Measurements from ENCODE around the gene PNPLA8. TPM values are rescaled to one million over a fixed set of nuclear protein-coding genes. Genes with fewer than 3 reads are reported as not detected.
A peak's percentile ranks its signal among the peaks of the same experiment; 100 is the strongest.

The PNPLA8 gene
- total RNA-seq, 2 donors from 2014 or later, result 15.0 to 16.8 TPM

DNA sequence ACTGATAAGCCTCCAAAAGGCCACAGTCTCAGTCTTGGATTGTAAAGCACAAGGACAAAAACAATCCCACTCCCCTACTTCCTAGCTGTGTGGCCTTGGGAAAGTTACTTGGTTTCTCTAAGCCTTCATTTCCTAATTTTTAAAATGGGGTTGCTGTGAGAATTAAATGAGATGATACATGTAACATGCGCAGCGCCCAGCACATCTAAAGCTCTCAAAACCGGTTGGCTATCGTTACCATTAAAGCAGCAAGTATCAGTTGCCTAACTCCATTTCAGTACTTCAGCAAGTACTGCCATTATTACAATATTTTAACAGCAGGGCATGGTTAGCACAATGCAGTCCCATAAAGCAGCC lies 71.6 kb downstream of the PNPLA8 start:
- 25 to 37% methylated on average over 4 of the region's 4 CpGs for WGBS, 2 donors
- Histone ChIP-seq H3K27me3 (no peaks in the 10 kb centered on the region), H3K36me3 (replicated peaks in 1 of 2; ENCODE audit: insufficient read depth in 1 of 2, low read depth in 2 of 2) (no peaks in the 10 kb centered on the region), H3K4me3 (peak overlapping the region in 1 of 2 donors; percentile 80), H3K4me1 (peaks cover 48% of the 10 kb centered on the region), H3K27ac (peak overlapping the region; percentile 29 to 89 (median 86)), H3K9me3 (no peaks in the 10 kb centered on the region)
- TF ChIP-seq POLR2A (IDR thresholded peaks at IDR 0.05), result no peak
- TF ChIP-seq, protein P1, sequence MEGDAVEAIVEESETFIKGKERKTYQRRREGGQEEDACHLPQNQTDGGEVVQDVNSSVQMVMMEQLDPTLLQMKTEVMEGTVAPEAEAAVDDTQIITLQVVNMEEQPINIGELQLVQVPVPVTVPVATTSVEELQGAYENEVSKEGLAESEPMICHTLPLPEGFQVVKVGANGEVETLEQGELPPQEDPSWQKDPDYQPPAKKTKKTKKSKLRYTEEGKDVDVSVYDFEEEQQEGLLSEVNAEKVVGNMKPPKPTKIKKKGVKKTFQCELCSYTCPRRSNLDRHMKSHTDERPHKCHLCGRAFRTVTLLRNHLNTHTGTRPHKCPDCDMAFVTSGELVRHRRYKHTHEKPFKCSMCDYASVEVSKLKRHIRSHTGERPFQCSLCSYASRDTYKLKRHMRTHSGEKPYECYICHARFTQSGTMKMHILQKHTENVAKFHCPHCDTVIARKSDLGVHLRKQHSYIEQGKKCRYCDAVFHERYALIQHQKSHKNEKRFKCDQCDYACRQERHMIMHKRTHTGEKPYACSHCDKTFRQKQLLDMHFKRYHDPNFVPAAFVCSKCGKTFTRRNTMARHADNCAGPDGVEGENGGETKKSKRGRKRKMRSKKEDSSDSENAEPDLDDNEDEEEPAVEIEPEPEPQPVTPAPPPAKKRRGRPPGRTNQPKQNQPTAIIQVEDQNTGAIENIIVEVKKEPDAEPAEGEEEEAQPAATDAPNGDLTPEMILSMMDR (IDR thresholded peaks at IDR 0.05), result no peak
- ATAC-seq (no peak), DNase-seq (no peak)
- intact Hi-C loops (cut with DNase I), result no loop called here

DNA sequence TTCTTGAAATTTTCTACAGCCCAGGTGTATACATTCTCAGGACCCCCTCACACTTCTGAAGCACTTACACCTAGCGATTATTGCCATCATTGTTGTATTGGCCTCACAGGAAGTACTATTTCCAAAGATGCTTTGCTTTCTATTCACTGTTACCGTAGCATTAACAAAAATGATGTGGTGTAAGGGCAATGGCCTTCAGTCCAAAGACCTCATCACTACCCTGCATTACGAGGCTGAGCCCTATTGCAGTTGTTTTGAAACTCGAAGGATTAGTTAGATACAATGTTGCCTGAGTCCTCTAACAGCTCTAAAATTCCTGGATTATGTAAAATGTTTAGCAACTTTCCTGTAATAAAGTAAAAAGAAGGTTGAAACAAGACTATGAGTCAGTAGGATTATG lies 72.6 kb downstream of the PNPLA8 start:
- intact Hi-C loops (cut with DNase I), result no loop called here
- no peaks in the 10 kb centered on the region for H3K27me3 ChIP-seq
- H3K27ac ChIP-seq, result no peak overlapping the region
- peaks cover 58% of the 10 kb centered on the region for H3K4me1 ChIP-seq
- H3K9me3 ChIP-seq, result no peaks in the 10 kb centered on the region
- 65 to 75% methylated on average over 4 of the region's 4 CpGs for WGBS, 2 donors
- H3K4me3 ChIP-seq, result no peak overlapping the region
- TF ChIP-seq POLR2A (IDR thresholded peaks at IDR 0.05), result no peak
- TF ChIP-seq, protein P1 (IDR thresholded peaks at IDR 0.05), result no peak
- DNase-seq, result no peak
- no peaks in the 10 kb centered on the region for H3K36me3 ChIP-seq (replicated peaks in 1 of 2; ENCODE audit: insufficient read depth in 1 of 2, low read depth in 2 of 2)
- no peak for ATAC-seq

DNA sequence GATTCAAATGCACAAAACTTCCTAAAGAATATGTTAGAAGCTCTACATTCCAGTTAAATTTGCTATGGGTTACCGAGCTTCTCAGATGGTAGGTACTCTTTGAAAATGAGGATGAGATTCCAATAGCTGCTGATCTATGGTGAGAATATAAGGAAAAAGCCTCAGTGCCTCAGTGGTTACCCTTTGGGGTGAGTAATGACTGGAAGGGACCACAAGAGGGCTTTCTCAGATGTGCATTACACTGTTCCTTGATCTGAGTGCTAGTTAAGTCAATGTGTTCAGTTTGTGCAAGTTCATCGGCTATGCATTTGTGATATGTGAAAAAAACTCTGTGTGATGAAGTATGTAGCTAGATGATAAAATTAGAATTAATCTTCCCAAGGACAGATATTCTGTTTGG lies 73.2 kb downstream of the PNPLA8 start:
- DNase-seq, result no peak
- no peak for ATAC-seq
- H3K36me3 ChIP-seq (replicated peaks in 1 of 2; ENCODE audit: insufficient read depth in 1 of 2, low read depth in 2 of 2), result no peaks in the 10 kb centered on the region
- TF ChIP-seq, protein P1 (IDR thresholded peaks at IDR 0.05), result peak; percentile 20 to 48 (median 43)
- no peak for TF ChIP-seq POLR2A (IDR thresholded peaks at IDR 0.05)
- no peak overlapping the region for H3K4me3 ChIP-seq
- intact Hi-C loops (cut with DNase I), result no loop called here
- H3K9me3 ChIP-seq, result no peaks in the 10 kb centered on the region
- H3K27me3 ChIP-seq, result no peaks in the 10 kb centered on the region
- H3K27ac ChIP-seq, result no peak overlapping the region
- peaks cover 58% of the 10 kb centered on the region for H3K4me1 ChIP-seq
- WGBS, 2 donors, result 43 to 50% methylated on average over 2 of the region's 2 CpGs

DNA sequence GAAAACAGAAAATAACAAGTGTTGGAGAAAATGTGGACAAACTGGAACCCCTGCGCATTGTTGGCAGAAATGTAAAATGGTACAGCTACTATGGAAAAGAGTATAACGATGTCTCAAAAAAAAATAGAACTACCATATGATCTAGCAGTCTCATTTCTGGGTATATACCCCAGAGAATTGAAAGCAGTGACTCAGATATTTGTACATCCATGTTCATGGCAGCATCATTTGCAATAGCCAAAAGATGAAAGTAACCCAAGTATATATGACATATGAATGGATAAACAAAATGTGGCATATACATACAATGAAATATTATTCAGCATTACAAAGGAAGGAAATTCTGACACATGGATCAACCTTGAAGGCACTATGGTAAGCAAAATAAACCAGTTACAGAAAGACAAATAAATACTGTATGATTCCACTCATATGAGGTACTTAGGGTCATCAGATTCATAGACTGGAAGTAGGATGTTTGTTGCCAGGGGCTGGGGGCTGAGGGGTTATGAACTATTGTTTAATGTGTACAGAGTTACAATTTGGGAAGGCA lies 74.6 kb downstream of the PNPLA8 start:
- Histone ChIP-seq H3K27ac (no peak overlapping the region), H3K4me3 (no peak overlapping the region), H3K4me1 (peaks cover 52% of the 10 kb centered on the region), H3K27me3 (no peaks in the 10 kb centered on the region), H3K9me3 (no peaks in the 10 kb centered on the region), H3K36me3 (replicated peaks in 1 of 2; ENCODE audit: insufficient read depth in 1 of 2, low read depth in 2 of 2) (no peaks in the 10 kb centered on the region)
- ATAC-seq (no peak), DNase-seq (no peak)
- whole genome bisulfite sequencing, 2 donors, result 89 to 94% methylated on average over 2 of the region's 2 CpGs
- intact Hi-C loops (cut with DNase I), result no loop called here
- no peak for TF ChIP-seq POLR2A (IDR thresholded peaks at IDR 0.05)
- TF ChIP-seq, protein P1 (IDR thresholded peaks at IDR 0.05), result no peak

DNA sequence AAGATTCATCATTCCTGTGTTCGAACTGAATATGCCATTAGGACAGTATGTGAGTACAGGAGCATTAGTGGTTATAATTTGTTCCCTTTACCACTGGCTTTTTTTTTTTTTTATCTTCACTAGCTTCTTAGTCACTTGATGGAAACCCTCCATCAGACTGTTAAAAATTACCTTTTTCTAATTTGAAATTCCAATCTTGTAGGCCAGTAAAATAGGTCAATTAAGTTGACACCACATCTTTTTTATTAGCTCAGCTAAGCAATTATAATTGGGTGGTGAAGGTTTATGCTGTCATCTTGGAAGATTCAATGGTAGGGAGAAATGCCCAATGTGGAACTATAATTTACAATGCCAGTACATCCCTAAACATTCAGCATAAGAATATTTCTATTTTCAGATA lies 75.8 kb downstream of the PNPLA8 start:
- 92 to 97% methylated on average over 1 of the region's 1 CpG for WGBS, 2 donors
- Histone ChIP-seq H3K36me3 (replicated peaks in 1 of 2; ENCODE audit: insufficient read depth in 1 of 2, low read depth in 2 of 2) (no peaks in the 10 kb centered on the region), H3K4me3 (no peak overlapping the region), H3K4me1 (peaks cover 44% of the 10 kb centered on the region), H3K27me3 (no peaks in the 10 kb centered on the region), H3K27ac (no peak overlapping the region), H3K9me3 (no peaks in the 10 kb centered on the region)
- TF ChIP-seq, protein P1 (IDR thresholded peaks at IDR 0.05), result no peak
- no peak for TF ChIP-seq POLR2A (IDR thresholded peaks at IDR 0.05)
- intact Hi-C loops (cut with DNase I), result no loop called here
- DNase-seq (no peak), ATAC-seq (no peak)

Measured in body of pancreas (tissue), 4 donors.